ENCODE results near the gene TACO1.

DNA sequence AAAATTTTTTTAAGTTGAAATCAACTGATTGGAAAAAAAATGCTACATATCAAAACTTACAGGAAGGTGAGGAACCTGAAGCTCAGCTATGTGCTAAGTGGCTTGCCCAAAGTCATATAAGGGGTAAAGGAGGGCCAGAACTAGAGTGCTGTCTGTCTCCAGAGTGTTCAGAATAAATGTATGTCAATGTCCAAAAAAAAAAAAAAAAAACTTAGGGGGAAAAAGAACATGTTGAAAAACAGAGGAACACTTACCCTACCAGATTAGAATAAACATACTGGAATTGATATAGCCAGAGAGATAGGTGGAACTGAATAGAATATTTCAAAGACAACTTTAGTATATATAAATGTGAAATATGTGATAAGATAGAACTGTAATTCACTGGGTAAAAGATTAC, 38.9 kb upstream of the TACO1 start:
- TF ChIP-seq, protein P1, sequence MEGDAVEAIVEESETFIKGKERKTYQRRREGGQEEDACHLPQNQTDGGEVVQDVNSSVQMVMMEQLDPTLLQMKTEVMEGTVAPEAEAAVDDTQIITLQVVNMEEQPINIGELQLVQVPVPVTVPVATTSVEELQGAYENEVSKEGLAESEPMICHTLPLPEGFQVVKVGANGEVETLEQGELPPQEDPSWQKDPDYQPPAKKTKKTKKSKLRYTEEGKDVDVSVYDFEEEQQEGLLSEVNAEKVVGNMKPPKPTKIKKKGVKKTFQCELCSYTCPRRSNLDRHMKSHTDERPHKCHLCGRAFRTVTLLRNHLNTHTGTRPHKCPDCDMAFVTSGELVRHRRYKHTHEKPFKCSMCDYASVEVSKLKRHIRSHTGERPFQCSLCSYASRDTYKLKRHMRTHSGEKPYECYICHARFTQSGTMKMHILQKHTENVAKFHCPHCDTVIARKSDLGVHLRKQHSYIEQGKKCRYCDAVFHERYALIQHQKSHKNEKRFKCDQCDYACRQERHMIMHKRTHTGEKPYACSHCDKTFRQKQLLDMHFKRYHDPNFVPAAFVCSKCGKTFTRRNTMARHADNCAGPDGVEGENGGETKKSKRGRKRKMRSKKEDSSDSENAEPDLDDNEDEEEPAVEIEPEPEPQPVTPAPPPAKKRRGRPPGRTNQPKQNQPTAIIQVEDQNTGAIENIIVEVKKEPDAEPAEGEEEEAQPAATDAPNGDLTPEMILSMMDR (IDR thresholded peaks at IDR 0.05) = no peak
- TF ChIP-seq EP300 (IDR thresholded peaks at IDR 0.05) = no peak
- no peak for TF ChIP-seq POLR2A (IDR thresholded peaks at IDR 0.05)

Measured in sigmoid colon (tissue), 4 donors.